ENCODE measurements around the gene GSG1L. TPM values are rescaled to one million over a fixed set of nuclear protein-coding genes. Genes with fewer than 3 reads are reported as not detected.

GSG1L gene
- total and polyA plus RNA-seq, 4 donors = not detected

DNA sequence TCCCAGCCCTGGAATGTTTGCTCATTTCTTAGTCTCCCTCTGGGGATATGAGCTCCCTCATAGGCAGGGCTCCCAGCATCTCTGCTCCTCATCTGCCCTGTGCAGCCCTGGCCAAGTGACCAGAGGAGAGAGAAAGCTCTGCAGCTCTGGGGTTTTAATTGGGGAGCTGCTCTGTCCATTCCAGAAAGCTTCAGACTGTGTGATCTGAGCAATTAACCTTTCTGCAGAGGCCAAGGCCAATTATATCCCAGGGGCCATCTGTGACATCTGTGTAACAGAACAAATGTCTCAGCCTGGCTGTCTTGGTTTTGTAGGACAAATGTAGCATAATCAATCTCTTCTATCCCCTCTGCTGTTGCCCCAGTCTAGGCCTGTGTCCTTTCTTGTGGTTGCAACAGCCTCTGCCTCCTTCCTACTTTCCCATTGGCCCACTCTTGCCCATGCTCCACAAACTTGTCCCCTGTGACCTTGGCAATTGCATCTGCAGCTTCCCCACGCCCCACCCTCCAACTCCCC, 156.0 kb downstream of the GSG1L start:
- H3K4me3 ChIP-seq (ENCODE audit: low read depth in 1 of 3, low read length in 3 of 3) = no peak overlapping the region
- no peaks in the 10 kb centered on the region for H3K36me3 ChIP-seq (ENCODE audit: control insufficient read depth in 4 of 4, insufficient read depth in 3 of 4, low read depth in 1 of 4, low read length in 3 of 4)
- H3K9me3 ChIP-seq (ENCODE audit: control insufficient read depth in 4 of 4, low read length in 3 of 4) = no peaks in the 10 kb centered on the region
- no peak for DNase-seq (ENCODE audit: low spot score)
- H3K9ac ChIP-seq (ENCODE audit: low read depth in 1 of 2, low read length in 2 of 2) = no peak overlapping the region
- no peaks in the 10 kb centered on the region for H3K27me3 ChIP-seq (ENCODE audit: control insufficient read depth in 4 of 4, insufficient read depth in 4 of 4, low read length in 3 of 4)
- 44% methylated on average over 1 of the region's 1 CpG for WGBS
- TF ChIP-seq YY1 (IDR thresholded peaks at IDR 0.05) (no peak), MAX (IDR thresholded peaks at IDR 0.05) (no peak), GABPA (IDR thresholded peaks at IDR 0.05 in 1 of 2, conservative IDR thresholded peaks at IDR 0.05 in 1 of 2) (no peak), HNF4G (IDR thresholded peaks at IDR 0.05) (no peak)
- H3K4me1 ChIP-seq (ENCODE audit: control insufficient read depth in 4 of 4, insufficient read depth in 4 of 4, low read length in 3 of 4) = no peaks in the 10 kb centered on the region
- no peak overlapping the region for H3K27ac ChIP-seq (ENCODE audit: low read depth in 1 of 2, low read length in 2 of 2)

DNA sequence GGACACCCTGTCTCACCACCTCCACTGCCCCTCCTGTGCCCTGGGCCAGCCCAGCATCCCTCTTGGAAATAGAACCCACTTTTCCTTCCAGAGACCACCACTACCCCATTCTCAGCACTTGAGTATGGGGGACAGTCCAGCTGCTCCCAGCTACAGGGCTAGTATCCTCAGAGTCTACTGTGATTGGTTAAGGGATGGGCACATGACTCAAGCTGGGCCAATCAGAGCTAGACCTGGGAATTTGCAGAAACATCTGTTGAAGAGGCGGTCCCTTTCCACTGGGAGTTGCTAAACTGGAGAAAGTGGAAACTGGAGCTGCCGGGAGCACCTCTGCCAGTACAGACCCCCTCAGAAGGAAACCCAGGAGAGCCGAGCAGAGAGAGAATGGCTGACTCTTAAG, 156.6 kb downstream of the GSG1L start:
- whole genome bisulfite sequencing = 81% methylated on average over 3 of the region's 3 CpGs
- TF ChIP-seq, protein P1, sequence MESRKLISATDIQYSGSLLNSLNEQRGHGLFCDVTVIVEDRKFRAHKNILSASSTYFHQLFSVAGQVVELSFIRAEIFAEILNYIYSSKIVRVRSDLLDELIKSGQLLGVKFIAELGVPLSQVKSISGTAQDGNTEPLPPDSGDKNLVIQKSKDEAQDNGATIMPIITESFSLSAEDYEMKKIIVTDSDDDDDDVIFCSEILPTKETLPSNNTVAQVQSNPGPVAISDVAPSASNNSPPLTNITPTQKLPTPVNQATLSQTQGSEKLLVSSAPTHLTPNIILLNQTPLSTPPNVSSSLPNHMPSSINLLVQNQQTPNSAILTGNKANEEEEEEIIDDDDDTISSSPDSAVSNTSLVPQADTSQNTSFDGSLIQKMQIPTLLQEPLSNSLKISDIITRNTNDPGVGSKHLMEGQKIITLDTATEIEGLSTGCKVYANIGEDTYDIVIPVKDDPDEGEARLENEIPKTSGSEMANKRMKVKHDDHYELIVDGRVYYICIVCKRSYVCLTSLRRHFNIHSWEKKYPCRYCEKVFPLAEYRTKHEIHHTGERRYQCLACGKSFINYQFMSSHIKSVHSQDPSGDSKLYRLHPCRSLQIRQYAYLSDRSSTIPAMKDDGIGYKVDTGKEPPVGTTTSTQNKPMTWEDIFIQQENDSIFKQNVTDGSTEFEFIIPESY (IDR thresholded peaks at IDR 0.05) = no peak
- TF ChIP-seq ATF3 (IDR thresholded peaks at IDR 0.05) = no peak
- no peak for TF ChIP-seq HNF4A (conservative IDR thresholded peaks at IDR 0.05)
- no peak for TF ChIP-seq TAF1 (conservative IDR thresholded peaks at IDR 0.05)
- no peak for TF ChIP-seq RAD21 (IDR thresholded peaks at IDR 0.05)
- no peak for TF ChIP-seq MAX (IDR thresholded peaks at IDR 0.05)
- no peak for TF ChIP-seq SP1 (IDR thresholded peaks at IDR 0.05)
- no peak for TF ChIP-seq EGR1 (IDR thresholded peaks at IDR 0.05; ENCODE audit: low read depth in 2 of 2)
- TF ChIP-seq NR2F2 (IDR thresholded peaks at IDR 0.05) = no peak
- no peak for TF ChIP-seq RXRA (IDR thresholded peaks at IDR 0.05)
- no peak for TF ChIP-seq FOXA2 (IDR thresholded peaks at IDR 0.05)
- no peak for TF ChIP-seq GABPA (IDR thresholded peaks at IDR 0.05 in 1 of 2, conservative IDR thresholded peaks at IDR 0.05 in 1 of 2)
- no peak for TF ChIP-seq HNF4G (IDR thresholded peaks at IDR 0.05)
- TF ChIP-seq REST (IDR thresholded peaks at IDR 0.05) = no peak
- no peak for TF ChIP-seq YY1 (IDR thresholded peaks at IDR 0.05)
- TF ChIP-seq FOXA1 (IDR thresholded peaks at IDR 0.05) = no peak
- TF ChIP-seq CTCF (IDR thresholded peaks at IDR 0.05; ENCODE audit: low read depth, low read length, missing input control) = no peak
- Histone ChIP-seq H3K36me3 (ENCODE audit: control insufficient read depth in 4 of 4, insufficient read depth in 3 of 4, low read depth in 1 of 4, low read length in 3 of 4) (no peaks in the 10 kb centered on the region), H3K27ac (ENCODE audit: low read depth in 1 of 2, low read length in 2 of 2) (no peak overlapping the region), H3K4me3 (ENCODE audit: low read depth in 1 of 3, low read length in 3 of 3) (no peak overlapping the region), H3K9ac (ENCODE audit: low read depth in 1 of 2, low read length in 2 of 2) (no peak overlapping the region), H3K27me3 (ENCODE audit: control insufficient read depth in 4 of 4, insufficient read depth in 4 of 4, low read length in 3 of 4) (no peaks in the 10 kb centered on the region), H3K4me1 (ENCODE audit: control insufficient read depth in 4 of 4, insufficient read depth in 4 of 4, low read length in 3 of 4) (no peaks in the 10 kb centered on the region), H3K9me3 (ENCODE audit: control insufficient read depth in 4 of 4, low read length in 3 of 4) (no peaks in the 10 kb centered on the region)
- no peak for DNase-seq (ENCODE audit: low spot score)
